K562 (cell line): Measurements from ENCODE around the gene SEC61A2. TPM values are rescaled to one million over a fixed set of nuclear protein-coding genes. Genes with fewer than 3 reads are reported as not detected.

Experiments
- ATAC-seq: fragments of 200-7000 bp; cut with Tn5 transposase; 3 replicates; pipeline ENCODE4 v1.9.1; 2020; ENCODE audit warnings: moderate library complexity
- BruUV-seq: library from RNA; stranded (reverse); fragments of 400-500 nt; replicated peaks from 2 replicates; lab custom pipeline; 2021; lab: Mats Ljungman, UMichigan
- CTCF ChIA-PET: fragments of 300-600 bp; formaldehyde crosslinking; extraction: SDS; loops from one replicate; lab custom pipeline; 2021; ENCODE audit warnings: low intra/inter-chr PET ratio; lab: Yijun Ruan, JAX
- POLR2A ChIA-PET: fragments of 300-600, 350-650 bp; sonication (Branson Sonifier 250); formaldehyde crosslinking; extraction: SDS; loops from one replicate; lab custom pipeline; 2021; ENCODE audit warnings: antibody characterized with exemption, inconsistent platforms; lab: Yijun Ruan, JAX
- DNase-seq, 4 experiments: peaks; one replicate each; pipeline versions ENCODE4 v3.0.0 to v3.0.0-alpha.2; 2011 to 2018; ENCODE audit warnings: low spot score in 3 of 4, mixed read lengths in 3 of 4; ENCODE audit errors: extremely low read depth in 1 of 4
- FAIRE-seq: peaks from 2 replicates; lab custom pipeline; 2011; peaks lifted over from hg19 to GRCh38; lab: Jason Lieb, UNC
- H2AFZ ChIP-seq: 2 replicates; pipeline ENCODE4 v1.6.0; 2011; ENCODE audit warnings: low read depth, low read length, control low read depth, inconsistent platforms
- H3K27ac ChIP-seq: fragments of 200-600 bp; 3 replicates; pipeline ENCODE4 v1.8.0; 2011; ENCODE audit warnings: low read depth, mild to moderate bottlenecking, control low read depth, inconsistent platforms, low read length, moderate library complexity, mixed read lengths; ENCODE audit errors: extremely low read depth
- H3K27me3 ChIP-seq, 2 experiments: fragments of 300-600 bp in 1 of 2; 2 replicates in 1 of 2; 3 replicates in 1 of 2; pipeline versions ENCODE4 v1.6.0 to v1.8.0; 2011; ENCODE audit warnings: inconsistent platforms in 2 of 2, low read length in 2 of 2, mild to moderate bottlenecking in 1 of 2, mixed read lengths in 1 of 2, moderate library complexity in 1 of 2; ENCODE audit not compliant: control insufficient read depth in 2 of 2, insufficient read depth in 2 of 2
- H3K36me3 ChIP-seq: fragments of 300-600 bp; 3 replicates; pipeline ENCODE4 v1.8.0; 2011; ENCODE audit warnings: mild to moderate bottlenecking, low read length, inconsistent platforms; ENCODE audit not compliant: control insufficient read depth, insufficient read depth
- H3K4me1 ChIP-seq, 2 experiments: fragments of 200-600 bp in 1 of 2; replicated peaks in 1 of 2; 2 replicates in 1 of 2; 3 replicates in 1 of 2; pipeline versions ENCODE4 v1.5.1 to v1.8.0; 2011; ENCODE audit warnings: inconsistent platforms in 2 of 2, low read length in 2 of 2, mild to moderate bottlenecking in 1 of 2, mixed read lengths in 1 of 2, moderate library complexity in 1 of 2; ENCODE audit not compliant: control insufficient read depth in 2 of 2, insufficient read depth in 2 of 2
- H3K4me2 ChIP-seq: 2 replicates; pipeline ENCODE4 v1.6.1; 2011; ENCODE audit warnings: low read length, control low read depth, inconsistent platforms, mixed read lengths; ENCODE audit not compliant: insufficient read depth
- H3K4me3 ChIP-seq: fragments of 200-600 bp; sonication (generic), shearing (Covaris generic); 2 replicates; pipeline ENCODE4 v1.5.1; 2016; ENCODE audit warnings: control low read depth, inconsistent platforms
- H3K79me2 ChIP-seq: fragments of 200-600 bp; 3 replicates; pipeline ENCODE4 v1.8.0; 2011; ENCODE audit warnings: low read length, inconsistent platforms; ENCODE audit not compliant: control insufficient read depth, insufficient read depth
- H3K9ac ChIP-seq, 2 experiments: 2 replicates each; pipeline versions ENCODE4 v1.6.0 to v1.6.1; 2011; ENCODE audit warnings: low read depth in 2 of 2, low read length in 2 of 2, control low read depth in 1 of 2, inconsistent platforms in 1 of 2, mild to moderate bottlenecking in 1 of 2, mixed read lengths in 1 of 2; ENCODE audit not compliant: insufficient read depth in 1 of 2
- H3K9me1 ChIP-seq: one replicate; pipeline ENCODE4 v1.6.0; 2011; ENCODE audit warnings: inconsistent platforms, mild to moderate bottlenecking, low read length, moderate library complexity; ENCODE audit not compliant: control insufficient read depth, insufficient read depth
- H3K9me3 ChIP-seq: replicated peaks from 2 replicates; pipeline ENCODE4 v1.5.1; 2011; ENCODE audit warnings: low read depth, low read length, inconsistent platforms; ENCODE audit not compliant: control insufficient read depth, insufficient read depth
- H4K20me1 ChIP-seq: replicated peaks from 2 replicates; pipeline ENCODE4 v1.6.1; 2011; ENCODE audit warnings: low read length, inconsistent platforms, mixed read lengths; ENCODE audit not compliant: control insufficient read depth, insufficient read depth
- HDAC8 ChIP-seq: fragments of 450-650 bp; IDR thresholded peaks from 2 replicates; pipeline ENCODE4 v1.6.1; 2016; ENCODE audit warnings: mild to moderate bottlenecking, missing genetic modification characterization, moderate library complexity, missing compliant biosample characterization
- HLTF ChIP-seq: fragments of 450-650 bp; IDR thresholded peaks from 2 replicates; pipeline ENCODE4 v1.6.1; 2016
- KAT8 ChIP-seq: fragments of 450-650 bp; IDR thresholded peaks from 2 replicates; pipeline ENCODE4 v1.6.1; 2016; ENCODE audit warnings: low read depth, mild to moderate bottlenecking
- MTA3 ChIP-seq: fragments of 450-650 bp; formaldehyde crosslinking; IDR thresholded peaks from 2 replicates; pipeline ENCODE4 v1.6.1; 2017; ENCODE audit warnings: mild to moderate bottlenecking, borderline replicate concordance
- MYBL2 ChIP-seq, 2 experiments: fragments of 450-650 bp in 1 of 2; sonication (generic) in 1 of 2; formaldehyde crosslinking in 1 of 2; IDR thresholded peaks; 2 replicates each; pipeline versions ENCODE4 v1.6.1 to v1.8.1; 2017 to 2022; ENCODE audit warnings: borderline replicate concordance in 1 of 2, inconsistent platforms in 1 of 2, low read depth in 1 of 2, mild to moderate bottlenecking in 1 of 2, missing genetic modification reagents in 1 of 2, moderate library complexity in 1 of 2
- NR2C2 ChIP-seq, 2 experiments: fragments of 200-800 bp in 1 of 2; sonication (Bioruptor generic) in 1 of 2; sonication (generic) in 1 of 2; formaldehyde crosslinking in 1 of 2; IDR thresholded peaks; 2 replicates each; pipeline versions ENCODE4 v1.6.1 to v1.8.0; 2016 to 2022; ENCODE audit warnings: mild to moderate bottlenecking in 1 of 2, missing compliant biosample characterization in 1 of 2, missing genetic modification characterization in 1 of 2, missing genetic modification reagents in 1 of 2
- NR3C1 ChIP-seq: sonication (generic); formaldehyde crosslinking; IDR thresholded peaks from 2 replicates; pipeline ENCODE4 v1.8.1; 2022; ENCODE audit warnings: missing genetic modification reagents
- PHF8 ChIP-seq: fragments of 200-600 bp; sonication (generic); IDR thresholded peaks from 2 replicates; pipeline ENCODE4 v1.6.1; 2012; ENCODE audit warnings: mixed run types, mild to moderate bottlenecking, inconsistent platforms, low read length, moderate library complexity, borderline replicate concordance
- POLR2H ChIP-seq: IDR thresholded peaks from 2 replicates; pipeline ENCODE4 v1.6.1; 2016; ENCODE audit warnings: missing genetic modification characterization, low read depth, mild to moderate bottlenecking, control low read depth, missing compliant biosample characterization, moderate library complexity
- RNF2 ChIP-seq: sonication (generic); IDR thresholded peaks from 2 replicates; pipeline ENCODE4 v1.6.1; 2016
- SMARCA4 ChIP-seq: fragments of 450-650 bp; IDR thresholded peaks from 2 replicates; pipeline ENCODE4 v1.6.1; 2016
- TAF15 ChIP-seq: fragments of 200-400 bp; formaldehyde crosslinking; IDR thresholded peaks from 2 replicates; pipeline ENCODE4 v1.6.1; 2017; ENCODE audit warnings: mild to moderate bottlenecking, low read depth, low read length, moderate library complexity
- TEAD1 ChIP-seq, 2 experiments: fragments of 450-650 bp in 1 of 2; sonication (generic) in 1 of 2; formaldehyde crosslinking; IDR thresholded peaks; 2 replicates each; pipeline versions ENCODE4 v1.4.0 to v1.8.0; 2020 to 2022; ENCODE audit warnings: mild to moderate bottlenecking in 2 of 2, missing genetic modification reagents in 1 of 2
- ZNF23 ChIP-seq: fragments of 250-450 bp; sonication (Bioruptor Pico); IDR thresholded peaks from 2 replicates; pipeline ENCODE4 v1.4.0; 2020; ENCODE audit warnings: mild to moderate bottlenecking
- WGBS: fragments of 100-300 bp; shearing (Covaris generic); methylation state at CpG from one replicate; pipeline ENCODE4 v1.1.6; 2016; ENCODE audit warnings: low coverage, mixed read lengths; ENCODE audit not compliant: insufficient coverage; ENCODE audit errors: missing lambda C conversion rate; 5-methylcytosine and 5-hydroxymethylcytosine counted together
- in situ Hi-C: fragments of 300-500 bp; cut with MboI; formaldehyde crosslinking; loops from 4 replicates; pipeline ENCODE4 v1.15.0; 2018; ENCODE audit warnings: inconsistent platforms, mixed read lengths
- intact Hi-C: fragments of 100-400 bp; cut with micrococcal nuclease; formaldehyde crosslinking; loops from 2 replicates; pipeline ENCODE4 v1.14.2; 2022
- polyA plus RNA-seq, 8 experiments: library from polyadenylated mRNA; depleted of rRNA in 4 of 8; stranded (reverse) in 5 of 8; unstranded in 3 of 8; fragments of >200 nt; fragmentation: Nextera tagmentation in 2 of 8; fragmentation: Illumina TruSeq in 1 of 8; extraction: Ambion mirVana in 2 of 8; extraction: Trizol in 1 of 8; gene quantifications; 2 replicates each; pipeline versions ENCODE4 v1.2.1 to v1.2.3, GENCODE V29; 2011 to 2014; ENCODE audit warnings: inconsistent platforms in 1 of 8, missing spikeins in 1 of 8
- total RNA-seq, 7 experiments: library from RNA; depleted of rRNA in 6 of 7; stranded (reverse); fragments of >200 nt in 6 of 7; fragmentation: Illumina TruSeq in 2 of 7; extraction: Trizol in 2 of 7; gene quantifications; 2 replicates each; pipeline versions ENCODE4 v1.2.1 to v1.2.3, GENCODE V29; 2011 to 2021; ENCODE audit warnings: low replicate concordance in 1 of 7
- TF ChIP-seq, protein P1 (sequence below): fragments of 450-650 bp; IDR thresholded peaks from 2 replicates; pipeline ENCODE4 v1.6.1; 2016; ENCODE audit warnings: mild to moderate bottlenecking
- TF ChIP-seq, protein P2 (sequence below): fragments of 250-450 bp; sonication (Bioruptor Pico); IDR thresholded peaks from 2 replicates; pipeline ENCODE4 v1.6.1; 2021; ENCODE audit warnings: mild to moderate bottlenecking
- TF ChIP-seq, protein P3 (sequence below): IDR thresholded peaks from 2 replicates; pipeline ENCODE4 v1.6.1; 2011; ENCODE audit not compliant: insufficient read length; ENCODE audit errors: extremely low read depth

The SEC61A2 gene
- total and polyA plus RNA-seq, 9 of the 15 experiments (the other 6 are each of a cell fraction or from before 2014, with no cell fraction given), result 1.2 to 9.7 (median 3.9) TPM

DNA sequence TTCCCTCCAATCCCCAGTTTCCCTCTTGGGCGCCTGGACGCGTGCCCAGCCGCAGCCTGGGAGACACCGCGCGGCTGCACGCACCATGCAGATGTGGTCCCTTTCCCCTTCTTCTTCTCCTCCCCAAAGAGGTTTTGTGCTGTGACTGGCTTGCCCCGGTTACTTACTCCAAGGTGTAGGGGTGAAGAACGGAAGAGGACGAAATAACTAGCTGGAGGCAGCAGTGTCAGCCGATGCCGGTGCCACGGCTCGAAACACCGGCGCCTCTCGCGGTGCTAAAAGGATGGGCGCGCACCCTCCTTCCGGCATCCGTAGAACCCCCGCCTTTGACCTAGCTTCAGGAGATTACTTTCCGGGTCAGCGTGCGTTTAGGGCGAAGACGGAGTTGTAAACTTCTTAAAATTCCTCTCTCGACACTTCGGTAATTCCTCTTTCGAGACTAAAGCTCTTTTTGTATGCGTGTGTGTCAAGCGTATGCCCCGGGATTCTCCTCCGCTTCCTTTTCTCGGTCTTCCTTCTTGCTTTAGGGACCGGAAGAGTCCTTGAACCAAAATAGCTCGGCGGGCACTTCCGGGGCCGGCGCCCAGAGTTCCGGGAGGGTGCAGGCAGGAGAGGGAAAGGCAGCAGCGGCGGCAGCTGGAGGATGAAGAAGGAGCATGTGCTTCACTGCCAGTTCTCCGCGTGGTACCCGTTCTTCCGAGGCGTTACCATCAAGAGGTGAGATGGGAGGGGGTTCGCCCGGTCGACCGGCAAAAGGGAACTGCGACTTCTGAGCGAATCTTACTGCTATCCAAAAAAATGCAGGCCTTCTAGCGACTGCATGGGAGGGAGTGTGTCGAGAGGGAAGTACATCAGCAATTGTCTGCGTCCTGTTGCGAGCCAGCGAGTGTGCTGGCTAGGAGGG is 66.4 kb downstream of the SEC61A2 start, which contains the start of the genes CDC123 and NUDT5:
Gene CDC123 (plus strand): TSS at position 586 of the 904 bp plus-strand sequence. CDS start 58 bp downstream, at position 644.
Gene NUDT5 (minus strand): TSS at position 289 of the 904 bp plus-strand sequence. CDS start 9,600 bp downstream, outside the sequence.
- ATAC-seq (peak; percentile 94), DNase-seq (peak; percentile 79 to 91 (median 84)), FAIRE-seq (peak; percentile 89)
- peak within 1 kb of the TSS; percentile 95 for H3K4me2 ChIP-seq
- H3K27me3 ChIP-seq, result no peaks in the 10 kb centered on the region
- in situ Hi-C loops (no loop called here), intact Hi-C loops (loop anchor here (10.0 kb wide), 1 partner anchor 151 kb away; the partner anchor contains the start of gene UPF2)
- under 1% methylated on average over 62 of the region's 62 CpGs for WGBS
- no peaks in the 10 kb centered on the region for H4K20me1 ChIP-seq
- H3K9me1 ChIP-seq, result no peaks in the 10 kb centered on the region
- peak within 1 kb of the TSS; percentile 95 for H3K27ac ChIP-seq
- H3K79me2 ChIP-seq, result peaks cover 87% of the 10 kb centered on the region
- peak within 1 kb of the TSS; percentile 88 to 95 for H3K9ac ChIP-seq
- peaks cover 8% of the 10 kb centered on the region in 2 experiments; a peak in 3 of 5 replicates for H3K4me1 ChIP-seq
- H3K36me3 ChIP-seq, result peaks cover 48% of the 10 kb centered on the region
- H3K4me3 ChIP-seq, result peak within 1 kb of the TSS; percentile 95
- H2AFZ ChIP-seq, result peak within 1 kb of the TSS; percentile 98
- no peaks in the 10 kb centered on the region for H3K9me3 ChIP-seq
- POLR2A ChIA-PET, result interaction anchor here (0.5 to 2.0 kb wide), 10 partner anchors 11 to 849 kb away, joined by 3 to 11 read pairs (median 3); no protein-coding TSS in a partner anchor
- no TSS peak for BruUV-seq
- CTCF ChIA-PET, result no interaction called here
- TF ChIP-seq, protein P1, sequence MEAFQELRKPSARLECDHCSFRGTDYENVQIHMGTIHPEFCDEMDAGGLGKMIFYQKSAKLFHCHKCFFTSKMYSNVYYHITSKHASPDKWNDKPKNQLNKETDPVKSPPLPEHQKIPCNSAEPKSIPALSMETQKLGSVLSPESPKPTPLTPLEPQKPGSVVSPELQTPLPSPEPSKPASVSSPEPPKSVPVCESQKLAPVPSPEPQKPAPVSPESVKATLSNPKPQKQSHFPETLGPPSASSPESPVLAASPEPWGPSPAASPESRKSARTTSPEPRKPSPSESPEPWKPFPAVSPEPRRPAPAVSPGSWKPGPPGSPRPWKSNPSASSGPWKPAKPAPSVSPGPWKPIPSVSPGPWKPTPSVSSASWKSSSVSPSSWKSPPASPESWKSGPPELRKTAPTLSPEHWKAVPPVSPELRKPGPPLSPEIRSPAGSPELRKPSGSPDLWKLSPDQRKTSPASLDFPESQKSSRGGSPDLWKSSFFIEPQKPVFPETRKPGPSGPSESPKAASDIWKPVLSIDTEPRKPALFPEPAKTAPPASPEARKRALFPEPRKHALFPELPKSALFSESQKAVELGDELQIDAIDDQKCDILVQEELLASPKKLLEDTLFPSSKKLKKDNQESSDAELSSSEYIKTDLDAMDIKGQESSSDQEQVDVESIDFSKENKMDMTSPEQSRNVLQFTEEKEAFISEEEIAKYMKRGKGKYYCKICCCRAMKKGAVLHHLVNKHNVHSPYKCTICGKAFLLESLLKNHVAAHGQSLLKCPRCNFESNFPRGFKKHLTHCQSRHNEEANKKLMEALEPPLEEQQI, result 0 out of 2 replicates have a peak, but pooled peaks have one; percentile 36
- peak; percentile 60; the same call in 1 of the 2 replicates for TF ChIP-seq NR3C1
- TF ChIP-seq KAT8, result peak; percentile 76; the same call in 1 of the 2 replicates
- no peak for TF ChIP-seq TEAD1 (CRISPR knock-in tag; IDR thresholded peaks at IDR 0.05)
- TF ChIP-seq HLTF, result peak; percentile 79
- TF ChIP-seq SMARCA4, result no peak
- peak; percentile 29; the same call in 1 of the 2 replicates for TF ChIP-seq POLR2H (tag)
- TF ChIP-seq RNF2, result peak; percentile 13; the same call in 1 of the 2 replicates
- peak; percentile 97 for TF ChIP-seq NR2C2 (CRISPR knock-in tag; IDR thresholded peaks at IDR 0.05)
- peak; percentile 100 for TF ChIP-seq NR2C2 (tag; IDR thresholded peaks at IDR 0.05)
- peak; percentile 73; the same call in 1 of the 2 replicates for TF ChIP-seq HDAC8
- TF ChIP-seq, protein P2, sequence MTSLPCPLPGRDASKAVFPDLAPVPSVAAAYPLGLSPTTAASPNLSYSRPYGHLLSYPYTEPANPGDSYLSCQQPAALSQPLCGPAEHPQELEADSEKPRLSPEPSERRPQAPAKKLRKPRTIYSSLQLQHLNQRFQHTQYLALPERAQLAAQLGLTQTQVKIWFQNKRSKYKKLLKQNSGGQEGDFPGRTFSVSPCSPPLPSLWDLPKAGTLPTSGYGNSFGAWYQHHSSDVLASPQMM (CRISPR knock-in tag), result no peak
- TF ChIP-seq ZNF23 (CRISPR knock-in tag), result no peak
- TF ChIP-seq PHF8, result peak; percentile 84; the same call in 1 of the 2 replicates
- TF ChIP-seq MTA3, result peak; percentile 93
- 0 out of 2 replicates have a peak, but pooled peaks have one; percentile 25 for TF ChIP-seq MYBL2 (IDR thresholded peaks at IDR 0.05; ENCODE audit: low read depth)
- no peak for TF ChIP-seq MYBL2 (CRISPR knock-in tag; IDR thresholded peaks at IDR 0.05; ENCODE audit: borderline replicate concordance)
- TF ChIP-seq, protein P3, sequence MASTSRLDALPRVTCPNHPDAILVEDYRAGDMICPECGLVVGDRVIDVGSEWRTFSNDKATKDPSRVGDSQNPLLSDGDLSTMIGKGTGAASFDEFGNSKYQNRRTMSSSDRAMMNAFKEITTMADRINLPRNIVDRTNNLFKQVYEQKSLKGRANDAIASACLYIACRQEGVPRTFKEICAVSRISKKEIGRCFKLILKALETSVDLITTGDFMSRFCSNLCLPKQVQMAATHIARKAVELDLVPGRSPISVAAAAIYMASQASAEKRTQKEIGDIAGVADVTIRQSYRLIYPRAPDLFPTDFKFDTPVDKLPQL, result no peak
- no peak for TF ChIP-seq TAF15
